A673 (cell line): ENCODE results near the gene RAB33B.

Source experiments
- CTCF ChIP-seq: fragments of 300-800, 200-600 bp; sonication (generic); conservative IDR thresholded peaks from 2 replicates; pipeline ENCODE4 v1.5.1; 2017; ENCODE audit warnings: low read depth, mild to moderate bottlenecking, antibody characterized with exemption, low read length, moderate library complexity, mixed read lengths
- EZH2 ChIP-seq: fragments of 200-600 bp; sonication (generic); IDR thresholded peaks from 2 replicates; pipeline ENCODE4 v1.6.1; 2017; ENCODE audit warnings: borderline replicate concordance, low read depth, mild to moderate bottlenecking, mixed read lengths, antibody characterized with exemption, low read length; ENCODE audit not compliant: poor library complexity, severe bottlenecking

- TF ChIP-seq CTCF (no peak), EZH2 (no peak)
Observed at GRCh38 chr4:139469869-139470268, 15.9 kb downstream of the RAB33B start.
